T47D (cell line): ENCODE measurements around the gene POLR3G.

Experiments
- DNase-seq, 2 experiments: peaks; one replicate each; pipeline versions ENCODE4 v3.0.0 to v3.0.0-alpha.2; 2011 to 2012; ENCODE audit warnings: low read depth in 1 of 2, low spot score in 1 of 2
- JUND ChIP-seq: IDR thresholded peaks from 2 replicates; pipeline ENCODE4 v1.6.1; 2012; ENCODE audit warnings: low read depth
- in situ Hi-C: cut with HindIII; loops from 2 replicates; pipeline ENCODE4 v1.10.0; 2016; ENCODE audit warnings: low sequenced_read_pairs, low pct_unique_long_range_greater_than_20kb

POLR3G gene

DNA sequence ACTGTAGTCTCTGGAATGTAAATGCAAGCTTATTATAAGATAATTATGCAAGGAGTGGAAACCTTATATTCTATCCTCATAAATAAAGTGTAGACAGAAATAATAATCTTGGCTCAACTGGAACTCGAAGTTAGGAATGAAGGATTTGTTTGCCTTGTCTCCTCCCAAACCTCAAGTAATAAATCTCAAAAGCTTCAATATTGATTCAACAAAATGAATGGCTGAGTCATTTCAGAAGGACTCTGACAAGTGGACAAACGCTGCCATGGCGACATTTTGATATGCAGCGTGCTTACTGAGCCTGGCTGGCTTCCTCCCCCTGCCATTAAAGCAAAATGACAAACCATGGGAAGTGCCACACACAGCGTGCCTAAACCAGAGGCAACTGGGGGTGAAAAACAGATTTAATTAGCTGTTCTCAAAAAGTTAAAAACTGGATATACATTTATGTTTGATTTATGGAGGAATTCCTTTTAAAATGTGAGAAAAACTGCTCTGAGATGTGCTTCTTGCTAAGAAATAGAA is 73.5 kb downstream of the POLR3G start:
- DNase-seq = peak in 1 of 2 experiments; percentile 87
- in situ Hi-C loops = no loop called here
- no peak for TF ChIP-seq JUND

GRCh38 chr5:90549223-90549622 is 74.6 kb downstream of the POLR3G start:
- DNase-seq = no peak
- TF ChIP-seq JUND = no peak
- in situ Hi-C loops = no loop called here

- in situ Hi-C loops = no loop called here
- TF ChIP-seq JUND = no peak
- DNase-seq = no peak
These were observed 75.1 kb downstream of the POLR3G start for GRCh38 chr5:90549729-90550275.

DNA sequence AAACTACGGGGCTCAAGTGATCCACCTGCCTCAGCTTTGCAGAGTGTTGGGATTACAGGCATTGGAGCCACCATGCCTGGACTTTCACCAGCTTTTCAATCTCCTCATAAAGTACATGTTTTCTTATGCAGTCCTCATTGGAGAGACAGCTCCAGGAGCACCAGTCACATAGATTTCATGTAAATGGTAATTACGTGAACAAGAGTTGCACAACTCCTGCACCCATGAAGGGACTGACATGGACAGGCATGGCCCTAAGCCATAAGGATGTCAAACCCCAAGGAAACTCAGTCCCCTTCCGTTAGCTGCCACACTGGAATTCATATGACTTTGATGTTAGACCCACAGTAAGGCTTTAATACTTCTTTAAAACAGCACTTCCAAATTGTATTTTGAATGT is 76.3 kb downstream of the POLR3G start:
- TF ChIP-seq JUND = no peak
- no peak for DNase-seq
- in situ Hi-C loops = no loop called here

DNA sequence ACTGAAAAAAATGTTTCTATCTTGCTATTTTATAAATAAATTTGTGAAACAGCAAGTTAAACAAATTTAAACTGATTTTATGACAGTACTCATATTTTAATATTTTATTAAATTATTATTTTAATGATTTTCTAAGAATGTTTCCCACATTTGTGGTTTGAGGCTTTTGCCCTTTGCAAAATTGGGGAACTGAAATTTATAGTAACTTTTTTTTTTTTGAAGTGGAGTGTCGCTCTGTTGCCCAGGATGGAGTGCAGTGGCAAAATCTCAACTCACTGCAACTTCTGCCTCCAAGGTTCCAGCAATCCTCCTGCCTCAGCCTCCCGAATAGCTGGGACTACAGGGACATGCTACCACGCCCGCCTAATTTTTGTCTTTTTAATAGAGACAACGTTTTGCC is 76.7 kb downstream of the POLR3G start:
- in situ Hi-C loops = no loop called here
- no peak for TF ChIP-seq JUND
- DNase-seq = no peak

DNA sequence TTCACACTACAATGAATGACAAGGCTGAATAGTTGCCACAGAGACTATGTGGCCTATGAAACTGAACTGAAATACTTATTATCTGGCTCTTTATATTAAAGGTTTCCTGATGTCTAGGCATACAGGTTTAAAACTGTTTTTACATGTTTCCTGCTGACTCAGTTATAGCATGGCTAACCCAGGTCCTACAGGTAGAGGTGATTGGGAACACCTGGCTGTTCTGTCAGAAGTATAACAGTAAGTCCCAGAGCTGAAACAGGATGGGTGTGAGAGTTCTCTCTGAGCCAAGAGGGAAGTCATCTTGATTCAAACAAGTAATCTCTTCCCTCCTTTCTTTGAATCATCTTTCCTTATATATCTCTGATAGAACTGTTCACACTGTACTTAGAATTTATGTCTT is 79.0 kb downstream of the POLR3G start:
- DNase-seq = no peak
- no peak for TF ChIP-seq JUND
- in situ Hi-C loops = no loop called here

GRCh38 chr5:90554358-90555006 is 79.8 kb downstream of the POLR3G start:
- TF ChIP-seq JUND = no peak
- no peak for DNase-seq
- in situ Hi-C loops = no loop called here

- DNase-seq = no peak
- no peak for TF ChIP-seq JUND
- in situ Hi-C loops = no loop called here
These were observed 81.0 kb downstream of the POLR3G start for GRCh38 chr5:90555666-90556065.

DNA sequence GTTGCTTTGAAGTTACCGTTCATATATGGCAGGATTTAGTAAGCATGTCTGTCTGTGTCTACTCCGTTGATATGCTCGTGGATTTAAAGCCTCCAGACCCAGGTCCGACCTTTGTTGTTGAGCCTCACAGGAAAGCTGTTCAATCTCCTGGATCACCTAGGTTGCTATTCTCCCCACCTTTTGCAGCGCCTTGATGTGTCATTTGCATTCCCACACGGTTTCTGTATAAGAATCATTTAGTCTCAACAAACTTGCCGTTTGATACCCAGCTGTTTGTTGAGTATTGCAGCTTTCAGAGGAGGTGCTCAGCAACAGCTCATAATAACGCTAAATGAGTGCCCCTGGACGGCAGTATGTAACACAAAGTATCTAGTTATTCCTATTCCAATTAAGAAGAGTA is 82.7 kb downstream of the POLR3G start:
- in situ Hi-C loops = no loop called here
- no peak for DNase-seq
- TF ChIP-seq JUND = no peak

DNA sequence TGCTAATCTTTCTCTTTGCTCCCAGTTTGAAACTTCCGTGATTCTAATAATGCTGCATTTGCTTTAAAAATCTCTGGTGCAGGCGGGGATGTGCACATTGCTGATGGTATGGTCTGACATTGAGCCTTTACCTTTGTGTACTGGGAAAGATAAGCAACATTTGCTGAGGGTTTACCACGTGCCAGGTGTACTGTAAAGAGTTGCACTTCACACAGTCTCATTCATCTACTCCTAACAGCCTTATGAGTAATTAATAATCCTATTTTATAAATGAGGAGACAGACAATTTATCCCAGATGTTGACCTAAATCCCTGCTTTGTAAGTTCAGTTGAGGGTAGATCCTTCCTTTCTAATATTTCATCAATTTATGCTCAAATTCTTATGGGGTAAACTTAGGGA is 83.2 kb downstream of the POLR3G start:
- in situ Hi-C loops = no loop called here
- DNase-seq = no peak
- TF ChIP-seq JUND = no peak

- in situ Hi-C loops = no loop called here
- peak; percentile 43; the same call in 1 of the 2 replicates for TF ChIP-seq JUND
- peak; percentile 86 to 99 for DNase-seq
These were observed 83.9 kb downstream of the POLR3G start, which contains the start of gene ADGRV1 for GRCh38 chr5:90558344-90559192. Gene ADGRV1, plus strand, starts transcription at chr5:90558797. Its CDS starts 99 bp downstream, at chr5:90558896.

DNA sequence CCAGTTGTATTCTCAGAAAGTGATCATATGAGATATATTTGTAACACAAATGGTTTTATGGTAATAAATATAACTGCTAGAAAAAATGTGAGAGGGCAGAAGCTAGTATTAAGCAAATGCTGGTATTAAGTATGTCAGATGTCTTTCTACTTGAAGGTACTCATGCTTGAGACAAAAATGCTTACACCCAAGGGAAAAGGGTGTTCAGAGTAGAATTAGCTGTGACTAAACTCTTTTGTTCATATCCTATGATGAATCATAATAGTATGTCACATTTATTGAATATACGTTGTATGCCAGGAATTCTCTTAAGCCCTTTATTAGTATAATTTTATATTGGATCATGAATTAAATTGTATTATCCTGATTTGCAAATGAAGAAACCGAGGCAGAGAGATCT is 86.1 kb downstream of the POLR3G start:
- in situ Hi-C loops = no loop called here
- TF ChIP-seq JUND = no peak
- no peak for DNase-seq

- DNase-seq = no peak
- no peak for TF ChIP-seq JUND
- in situ Hi-C loops = no loop called here
These were observed 87.1 kb downstream of the POLR3G start for GRCh38 chr5:90561766-90562165.
